ENCODE data around the gene PLAC1. TPM values are rescaled to one million over a fixed set of nuclear protein-coding genes. Genes with fewer than 3 reads are reported as not detected.

Gene PLAC1
- total RNA-seq, 1 donor from 2014 or later, result not detected

DNA sequence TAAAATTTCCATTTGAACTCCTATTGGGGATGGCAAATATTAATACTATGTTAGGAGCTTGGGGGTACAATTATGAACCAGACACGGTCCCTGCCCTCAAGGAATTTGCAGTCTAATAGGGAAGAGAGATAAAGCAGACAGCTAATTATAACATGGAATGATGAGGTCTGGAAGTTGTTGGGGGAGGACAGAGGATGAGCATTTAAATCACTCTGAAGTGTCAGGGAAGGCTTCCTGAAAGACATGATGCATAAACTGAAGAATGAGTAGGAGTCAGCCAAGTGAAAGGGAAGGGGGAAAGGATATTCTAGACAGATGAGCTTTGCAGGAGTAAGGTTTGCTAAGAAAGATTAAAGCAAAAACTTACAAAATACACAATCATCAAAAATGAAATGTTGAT lies 15.9 kb downstream of the PLAC1 start:
- TF ChIP-seq, protein P1, sequence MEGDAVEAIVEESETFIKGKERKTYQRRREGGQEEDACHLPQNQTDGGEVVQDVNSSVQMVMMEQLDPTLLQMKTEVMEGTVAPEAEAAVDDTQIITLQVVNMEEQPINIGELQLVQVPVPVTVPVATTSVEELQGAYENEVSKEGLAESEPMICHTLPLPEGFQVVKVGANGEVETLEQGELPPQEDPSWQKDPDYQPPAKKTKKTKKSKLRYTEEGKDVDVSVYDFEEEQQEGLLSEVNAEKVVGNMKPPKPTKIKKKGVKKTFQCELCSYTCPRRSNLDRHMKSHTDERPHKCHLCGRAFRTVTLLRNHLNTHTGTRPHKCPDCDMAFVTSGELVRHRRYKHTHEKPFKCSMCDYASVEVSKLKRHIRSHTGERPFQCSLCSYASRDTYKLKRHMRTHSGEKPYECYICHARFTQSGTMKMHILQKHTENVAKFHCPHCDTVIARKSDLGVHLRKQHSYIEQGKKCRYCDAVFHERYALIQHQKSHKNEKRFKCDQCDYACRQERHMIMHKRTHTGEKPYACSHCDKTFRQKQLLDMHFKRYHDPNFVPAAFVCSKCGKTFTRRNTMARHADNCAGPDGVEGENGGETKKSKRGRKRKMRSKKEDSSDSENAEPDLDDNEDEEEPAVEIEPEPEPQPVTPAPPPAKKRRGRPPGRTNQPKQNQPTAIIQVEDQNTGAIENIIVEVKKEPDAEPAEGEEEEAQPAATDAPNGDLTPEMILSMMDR (IDR thresholded peaks at IDR 0.05; ENCODE audit: unreplicated experiment), result no peak
- H3K9me3 Mint-ChIP-seq (ENCODE audit: low read depth), result peaks cover 17% of the 10 kb centered on the region
- DNase-seq (ENCODE audit: low spot score, unreplicated experiment), result no peak
- no peak overlapping the region for H3K27ac Mint-ChIP-seq
- no peak overlapping the region for H3K4me3 Mint-ChIP-seq (ENCODE audit: low read depth)
- H3K36me3 Mint-ChIP-seq (ENCODE audit: insufficient read depth), result peaks cover 2% of the 10 kb centered on the region
- H3K27me3 Mint-ChIP-seq, result no peaks in the 10 kb centered on the region
- no peaks in the 10 kb centered on the region for H3K4me1 Mint-ChIP-seq (ENCODE audit: low read depth)

DNA sequence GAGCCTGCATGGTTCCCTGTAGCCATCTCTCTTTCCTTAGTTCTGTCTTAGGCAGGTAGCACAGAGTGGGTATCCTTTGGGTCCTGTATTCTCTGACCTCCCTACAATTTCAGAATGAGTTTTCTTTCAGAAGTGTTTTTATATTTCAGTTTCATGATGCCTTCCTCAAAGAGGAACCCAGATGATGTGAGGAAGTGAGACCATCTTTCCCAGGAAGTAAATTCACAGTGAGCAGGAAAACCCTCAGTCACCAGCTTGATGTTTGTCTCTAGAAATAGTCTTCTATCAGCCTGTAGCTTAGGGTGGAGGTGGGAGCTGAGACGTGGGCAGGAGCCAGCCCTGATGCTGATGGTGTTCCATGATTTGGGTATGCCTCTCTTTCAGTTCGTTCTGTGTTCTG lies 16.9 kb downstream of the PLAC1 start:
- TF ChIP-seq, protein P1 (IDR thresholded peaks at IDR 0.05; ENCODE audit: unreplicated experiment), result no peak
- Mint-ChIP-seq H3K36me3 (ENCODE audit: insufficient read depth) (peaks cover 2% of the 10 kb centered on the region), H3K4me3 (ENCODE audit: low read depth) (no peak overlapping the region), H3K27ac (no peak overlapping the region), H3K4me1 (ENCODE audit: low read depth) (peaks cover 2% of the 10 kb centered on the region), H3K27me3 (no peaks in the 10 kb centered on the region), H3K9me3 (ENCODE audit: low read depth) (peaks cover 14% of the 10 kb centered on the region)
- no peak for DNase-seq (ENCODE audit: low spot score, unreplicated experiment)

DNA sequence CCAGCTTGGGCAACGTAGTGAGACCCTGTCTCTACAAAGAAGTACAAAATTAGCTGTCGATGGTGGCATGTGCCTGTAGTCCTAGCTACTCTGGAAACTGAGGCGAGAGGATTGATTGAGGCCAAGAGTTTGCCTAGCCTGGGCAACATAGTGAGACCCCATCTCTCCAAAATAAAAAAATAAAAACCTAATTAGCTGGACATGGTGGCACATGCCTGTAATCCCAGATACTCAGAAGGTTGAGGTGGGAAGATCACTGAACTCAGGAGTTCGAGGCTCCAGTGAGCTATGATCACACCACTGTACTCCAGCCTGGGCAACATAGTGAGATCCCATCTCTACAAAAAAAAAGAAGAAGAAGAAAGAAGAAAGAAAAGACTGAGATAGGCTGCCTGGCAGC lies 17.4 kb downstream of the PLAC1 start:
- H3K27ac Mint-ChIP-seq, result no peak overlapping the region
- peaks cover 12% of the 10 kb centered on the region for H3K9me3 Mint-ChIP-seq (ENCODE audit: low read depth)
- H3K36me3 Mint-ChIP-seq (ENCODE audit: insufficient read depth), result peaks cover 2% of the 10 kb centered on the region
- no peaks in the 10 kb centered on the region for H3K27me3 Mint-ChIP-seq
- no peak for DNase-seq (ENCODE audit: low spot score, unreplicated experiment)
- H3K4me3 Mint-ChIP-seq (ENCODE audit: low read depth), result no peak overlapping the region
- TF ChIP-seq, protein P1 (IDR thresholded peaks at IDR 0.05; ENCODE audit: unreplicated experiment), result no peak
- H3K4me1 Mint-ChIP-seq (ENCODE audit: low read depth), result peaks cover 2% of the 10 kb centered on the region

DNA sequence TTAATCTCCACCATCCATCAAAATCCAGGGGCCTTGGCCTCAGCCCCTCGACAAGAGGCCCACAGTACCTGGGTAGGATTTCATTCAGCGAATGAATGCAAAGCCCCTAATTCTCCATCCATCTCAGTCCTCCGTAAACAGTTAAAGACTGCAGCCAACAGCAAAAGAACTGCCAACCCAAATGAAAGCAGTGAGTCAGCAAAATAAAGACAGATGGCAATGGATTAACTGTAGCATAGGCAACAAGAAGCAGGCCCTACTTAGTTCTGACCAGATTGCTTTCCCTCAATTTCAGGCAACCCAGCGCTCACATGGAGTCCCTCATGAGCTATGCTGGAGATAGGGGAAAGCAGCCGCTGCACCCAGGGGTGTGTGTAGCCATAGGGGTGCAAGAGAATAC lies 21.4 kb downstream of the PLAC1 start:
- Mint-ChIP-seq H3K9me3 (ENCODE audit: low read depth) (peaks cover 12% of the 10 kb centered on the region), H3K27me3 (no peaks in the 10 kb centered on the region), H3K4me3 (ENCODE audit: low read depth) (no peak overlapping the region), H3K4me1 (ENCODE audit: low read depth) (peaks cover 2% of the 10 kb centered on the region), H3K36me3 (ENCODE audit: insufficient read depth) (peaks cover 2% of the 10 kb centered on the region), H3K27ac (no peak overlapping the region)
- TF ChIP-seq, protein P1 (IDR thresholded peaks at IDR 0.05; ENCODE audit: unreplicated experiment), result no peak
- DNase-seq (ENCODE audit: low spot score, unreplicated experiment), result no peak

DNA sequence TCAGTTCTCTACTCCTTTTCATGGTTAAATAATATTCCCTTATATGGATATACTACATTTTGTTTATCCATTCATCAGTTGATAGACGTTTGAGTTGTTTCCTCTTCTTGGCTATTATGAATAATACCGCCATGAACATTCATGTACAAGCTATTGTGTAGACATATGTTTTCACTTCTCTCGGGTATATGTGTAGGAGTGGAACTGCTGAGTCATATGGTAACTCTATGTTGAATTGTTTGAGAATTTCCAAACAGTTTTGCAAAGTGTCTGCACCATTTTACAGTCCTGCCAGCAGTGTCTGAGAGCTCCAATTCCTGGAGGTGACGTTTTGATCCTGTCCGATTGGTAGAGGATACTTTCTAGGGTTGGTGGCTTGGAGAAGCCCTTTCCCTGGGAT lies 23.6 kb downstream of the PLAC1 start:
- no peak overlapping the region for H3K27ac Mint-ChIP-seq
- H3K4me1 Mint-ChIP-seq (ENCODE audit: low read depth), result peaks cover 2% of the 10 kb centered on the region
- no peaks in the 10 kb centered on the region for H3K36me3 Mint-ChIP-seq (ENCODE audit: insufficient read depth)
- H3K4me3 Mint-ChIP-seq (ENCODE audit: low read depth), result no peak overlapping the region
- TF ChIP-seq, protein P1 (IDR thresholded peaks at IDR 0.05; ENCODE audit: unreplicated experiment), result no peak
- peaks cover 12% of the 10 kb centered on the region for H3K9me3 Mint-ChIP-seq (ENCODE audit: low read depth)
- DNase-seq (ENCODE audit: low spot score, unreplicated experiment), result no peak
- H3K27me3 Mint-ChIP-seq, result no peaks in the 10 kb centered on the region

Data from progenitor cell of endocrine pancreas (in vitro differentiated cells).